Uterus (tissue), 4 donors: Measurements from ENCODE around the gene ZC2HC1B. TPM values are rescaled to one million over a fixed set of nuclear protein-coding genes. Genes with fewer than 3 reads are reported as not detected.

ENCODE experiments used
- DNase-seq, 2 donors: peaks; one replicate each; pipeline ENCODE4 v3.0.0-alpha.2; 2019 to 2020
- H3K27ac ChIP-seq, 2 donors: fragments of 200-600 bp; sonication (generic); 1 replicate in 1 of 2; 2 replicates in 1 of 2; pipeline ENCODE4 v1.5.1; 2016 to 2018
- H3K27me3 ChIP-seq, 2 donors: fragments of 200-600 bp; sonication (generic); one replicate each; pipeline ENCODE4 v1.5.1; 2018 to 2019; ENCODE audit warnings: control low read depth in 1 of 2
- H3K36me3 ChIP-seq, 2 donors: fragments of 200-600 bp; sonication (generic); one replicate each; pipeline ENCODE4 v1.5.1; 2019; ENCODE audit warnings: control low read depth in 1 of 2
- H3K4me1 ChIP-seq, 2 donors: fragments of 200-600 bp; sonication (generic); one replicate each; pipeline ENCODE4 v1.5.1; 2018 to 2019; ENCODE audit warnings: control low read depth in 1 of 2
- H3K4me3 ChIP-seq, 2 donors: fragments of 200-600 bp; sonication (generic); 1 replicate in 1 of 2; 2 replicates in 1 of 2; pipeline ENCODE4 v1.5.1; 2018 to 2019; ENCODE audit warnings: mild to moderate bottlenecking in 1 of 2
- H3K9me3 ChIP-seq, 2 donors: fragments of 200-600 bp; sonication (generic); one replicate each; pipeline ENCODE4 v1.5.1; 2019; ENCODE audit warnings: control low read depth in 1 of 2
- POLR2A ChIP-seq, 2 donors: fragments of 450-650 bp; IDR thresholded peaks; one replicate each; pipeline ENCODE4 v1.6.1; 2016; ENCODE audit warnings: antibody characterized with exemption in 2 of 2, mild to moderate bottlenecking in 1 of 2, moderate library complexity in 1 of 2
- intact Hi-C: fragments of 100-400 bp; cut with DNase I; formaldehyde crosslinking; loops from one replicate; pipeline ENCODE4 v1.15.1; 2023; ENCODE audit warnings: low total_unique reads
- total RNA-seq, 4 donors: library from RNA; depleted of rRNA in 3 of 4; stranded (reverse); fragments of >200 nt in 3 of 4; gene quantifications; one replicate each; pipeline versions ENCODE4 v1.1.0 to v1.2.4, GENCODE V29; 2014 to 2023
- TF ChIP-seq, protein P1 (sequence below), 4 experiments: fragments of 200-600 bp in 2 of 4; fragments of 450-650 bp in 2 of 4; sonication (generic) in 2 of 4; IDR thresholded peaks; one replicate each; pipeline ENCODE4 v1.5.1; 2016 to 2019; ENCODE audit warnings: antibody characterized with exemption in 4 of 4, mild to moderate bottlenecking in 2 of 4, moderate library complexity in 1 of 4
- donor health status: DM: yes; HTN: yes; CAD: no.

The ZC2HC1B gene
- total RNA-seq, 4 donors from 2014 or later, result 0.35 TPM; not detected in 3

GRCh38 chr6:143941852-143942627 lies 77.8 kb downstream of the ZC2HC1B start:
- Histone ChIP-seq H3K4me3 (no peak overlapping the region), H3K27ac (no peak overlapping the region), H3K27me3 (no peaks in the 10 kb centered on the region), H3K36me3 (no peaks in the 10 kb centered on the region), H3K9me3 (no peaks in the 10 kb centered on the region), H3K4me1 (no peaks in the 10 kb centered on the region)
- peak; percentile 25 to 41 for DNase-seq
- intact Hi-C loops, result loop anchor here (5.0 kb wide), 1 partner anchor 70 kb away; no protein-coding TSS in a partner anchor
- TF ChIP-seq, protein P1, sequence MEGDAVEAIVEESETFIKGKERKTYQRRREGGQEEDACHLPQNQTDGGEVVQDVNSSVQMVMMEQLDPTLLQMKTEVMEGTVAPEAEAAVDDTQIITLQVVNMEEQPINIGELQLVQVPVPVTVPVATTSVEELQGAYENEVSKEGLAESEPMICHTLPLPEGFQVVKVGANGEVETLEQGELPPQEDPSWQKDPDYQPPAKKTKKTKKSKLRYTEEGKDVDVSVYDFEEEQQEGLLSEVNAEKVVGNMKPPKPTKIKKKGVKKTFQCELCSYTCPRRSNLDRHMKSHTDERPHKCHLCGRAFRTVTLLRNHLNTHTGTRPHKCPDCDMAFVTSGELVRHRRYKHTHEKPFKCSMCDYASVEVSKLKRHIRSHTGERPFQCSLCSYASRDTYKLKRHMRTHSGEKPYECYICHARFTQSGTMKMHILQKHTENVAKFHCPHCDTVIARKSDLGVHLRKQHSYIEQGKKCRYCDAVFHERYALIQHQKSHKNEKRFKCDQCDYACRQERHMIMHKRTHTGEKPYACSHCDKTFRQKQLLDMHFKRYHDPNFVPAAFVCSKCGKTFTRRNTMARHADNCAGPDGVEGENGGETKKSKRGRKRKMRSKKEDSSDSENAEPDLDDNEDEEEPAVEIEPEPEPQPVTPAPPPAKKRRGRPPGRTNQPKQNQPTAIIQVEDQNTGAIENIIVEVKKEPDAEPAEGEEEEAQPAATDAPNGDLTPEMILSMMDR (IDR thresholded peaks at IDR 0.05), result peak in 3 of 4 experiments; percentile 21 to 43 (median 33)
- TF ChIP-seq POLR2A (IDR thresholded peaks at IDR 0.05), result no peak

- intact Hi-C loops, result no loop called here
- H3K27ac ChIP-seq, result no peak overlapping the region
- TF ChIP-seq, protein P1 (IDR thresholded peaks at IDR 0.05), result no peak
- TF ChIP-seq POLR2A (IDR thresholded peaks at IDR 0.05), result no peak
- H3K4me3 ChIP-seq, result no peak overlapping the region
- H3K4me1 ChIP-seq, result no peaks in the 10 kb centered on the region
- no peaks in the 10 kb centered on the region for H3K27me3 ChIP-seq
- H3K36me3 ChIP-seq, result no peaks in the 10 kb centered on the region
- no peak for DNase-seq
- H3K9me3 ChIP-seq, result no peaks in the 10 kb centered on the region
Observed at GRCh38 chr6:143948208-143948607, 83.9 kb downstream of the ZC2HC1B start.

GRCh38 chr6:143949535-143949934 lies 85.3 kb downstream of the ZC2HC1B start:
- intact Hi-C loops, result no loop called here
- Histone ChIP-seq H3K27ac (no peak overlapping the region), H3K4me1 (no peaks in the 10 kb centered on the region), H3K36me3 (no peaks in the 10 kb centered on the region), H3K9me3 (no peaks in the 10 kb centered on the region), H3K4me3 (no peak overlapping the region), H3K27me3 (no peaks in the 10 kb centered on the region)
- no peak for DNase-seq
- TF ChIP-seq, protein P1 (IDR thresholded peaks at IDR 0.05), result no peak
- no peak for TF ChIP-seq POLR2A (IDR thresholded peaks at IDR 0.05)

- Histone ChIP-seq H3K9me3 (no peaks in the 10 kb centered on the region), H3K27ac (no peak overlapping the region), H3K27me3 (no peaks in the 10 kb centered on the region), H3K4me3 (no peak overlapping the region), H3K4me1 (no peaks in the 10 kb centered on the region), H3K36me3 (no peaks in the 10 kb centered on the region)
- no peak for TF ChIP-seq POLR2A (IDR thresholded peaks at IDR 0.05)
- TF ChIP-seq, protein P1 (IDR thresholded peaks at IDR 0.05), result no peak
- no peak for DNase-seq
- intact Hi-C loops, result no loop called here
Observed at GRCh38 chr6:143949962-143950361, 85.7 kb downstream of the ZC2HC1B start.

- H3K27me3 ChIP-seq, result no peaks in the 10 kb centered on the region
- intact Hi-C loops, result no loop called here
- no peak overlapping the region for H3K27ac ChIP-seq
- no peak for TF ChIP-seq POLR2A (IDR thresholded peaks at IDR 0.05)
- TF ChIP-seq, protein P1 (IDR thresholded peaks at IDR 0.05), result no peak
- no peak overlapping the region for H3K4me3 ChIP-seq
- H3K36me3 ChIP-seq, result no peaks in the 10 kb centered on the region
- no peak for DNase-seq
- no peaks in the 10 kb centered on the region for H3K9me3 ChIP-seq
- H3K4me1 ChIP-seq, result no peaks in the 10 kb centered on the region
Observed at GRCh38 chr6:143950875-143951274, 86.6 kb downstream of the ZC2HC1B start.
